Measurements from ENCODE around the gene PTCHD1.

Gene PTCHD1

DNA sequence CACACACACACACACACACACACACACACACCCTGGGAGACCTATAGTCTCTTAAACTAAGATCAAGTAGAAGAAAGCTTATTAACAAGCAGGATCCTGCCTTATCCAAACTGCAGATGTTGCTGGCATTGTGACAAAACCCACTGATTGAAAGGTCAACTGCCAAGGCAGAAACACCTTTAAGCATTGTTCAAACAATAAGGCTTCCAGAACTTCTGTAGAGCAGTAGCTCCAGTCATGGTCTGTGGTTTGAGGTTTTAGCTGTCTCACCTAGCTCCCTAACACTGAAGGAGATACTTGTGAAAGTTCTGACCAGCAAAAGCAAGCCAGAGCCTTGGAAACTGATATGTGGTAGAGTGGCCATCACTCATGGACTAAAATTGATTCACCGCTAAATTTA lies 59.8 kb downstream of the PTCHD1 start:
- H3K4me3 ChIP-seq (ENCODE audit: low read depth, low read length): no peak overlapping the region

DNA sequence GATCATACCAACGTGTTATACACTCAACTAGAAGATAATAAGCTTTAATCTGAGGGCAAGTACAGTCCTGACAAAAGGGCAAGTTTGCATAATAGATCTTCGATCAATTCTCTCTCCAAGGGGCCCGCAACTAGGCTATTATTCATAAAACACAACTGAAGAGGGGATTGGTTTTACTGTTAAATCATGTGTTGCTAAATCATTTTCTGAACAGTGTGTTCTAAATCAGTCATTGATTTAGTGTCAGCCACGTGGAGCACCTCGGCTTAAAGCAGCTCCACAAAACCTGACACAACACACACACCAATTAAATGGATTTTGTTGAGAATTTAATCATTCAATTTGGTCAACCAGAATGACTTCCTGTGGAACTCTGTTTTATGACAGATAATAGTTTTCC lies 61.6 kb downstream of the PTCHD1 start:
- no peak overlapping the region for H3K4me3 ChIP-seq (ENCODE audit: low read depth, low read length)

DNA sequence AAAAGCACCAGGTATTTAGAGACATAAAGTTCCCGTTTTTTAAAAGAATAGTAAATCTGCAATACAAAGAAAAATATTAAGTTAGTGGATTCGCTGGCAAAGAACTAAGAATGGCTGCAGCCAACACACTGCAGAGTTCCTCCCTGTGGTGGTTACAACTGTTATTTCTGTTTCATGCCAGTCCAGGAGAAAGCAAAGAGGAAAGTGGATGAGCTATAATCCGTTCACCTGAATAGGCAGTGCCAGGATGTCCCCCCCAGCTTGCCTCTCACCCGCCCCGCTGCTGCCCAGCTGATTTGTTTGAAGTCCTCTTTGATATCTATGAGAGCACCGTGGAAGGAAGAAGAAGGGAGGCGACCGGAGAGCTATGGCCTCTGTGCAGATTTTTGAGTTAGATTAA lies 63.9 kb downstream of the PTCHD1 start:
- H3K4me3 ChIP-seq (ENCODE audit: low read depth, low read length): no peak overlapping the region

DNA sequence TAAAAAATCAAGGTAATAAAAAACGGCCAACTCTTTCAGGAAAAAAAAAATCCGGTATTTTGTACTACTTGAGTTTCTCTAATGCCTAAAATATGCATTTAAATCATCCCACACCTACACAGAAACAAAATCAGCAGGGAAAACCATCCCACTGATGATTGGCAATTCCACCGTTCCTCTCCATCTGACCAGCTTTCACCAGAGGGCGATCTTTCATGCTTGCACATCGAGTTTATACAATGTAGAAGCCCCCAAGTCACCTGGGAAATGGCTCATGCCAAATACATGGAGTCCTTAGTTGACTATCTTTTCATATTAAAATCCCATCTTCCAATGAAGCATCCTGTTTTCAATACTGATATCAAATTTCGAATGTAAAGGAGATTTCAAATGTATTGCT lies 69.2 kb downstream of the PTCHD1 start:
- H3K4me3 ChIP-seq (ENCODE audit: low read depth, low read length): no peak overlapping the region

DNA sequence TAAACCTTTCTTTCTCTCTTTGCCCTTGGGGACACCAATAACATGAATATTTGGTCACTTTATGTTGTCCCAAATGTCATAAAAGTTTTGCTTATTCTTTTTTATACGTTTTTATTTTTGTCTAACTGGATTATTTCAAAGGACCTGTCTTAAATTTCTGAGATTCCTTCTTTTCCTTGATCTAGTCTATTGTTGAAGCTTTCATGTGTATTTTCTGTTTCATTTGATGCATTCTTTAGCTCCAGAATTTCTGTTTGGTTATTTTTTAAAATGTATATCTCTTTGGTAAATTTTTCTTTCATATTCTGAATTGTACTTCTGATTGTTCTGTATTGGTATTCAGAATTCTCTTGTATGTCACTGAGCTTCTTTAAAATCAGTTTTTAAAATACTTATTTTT lies 88.3 kb downstream of the PTCHD1 start:
- H3K4me3 ChIP-seq (ENCODE audit: low read depth, low read length): no peak overlapping the region

DNA sequence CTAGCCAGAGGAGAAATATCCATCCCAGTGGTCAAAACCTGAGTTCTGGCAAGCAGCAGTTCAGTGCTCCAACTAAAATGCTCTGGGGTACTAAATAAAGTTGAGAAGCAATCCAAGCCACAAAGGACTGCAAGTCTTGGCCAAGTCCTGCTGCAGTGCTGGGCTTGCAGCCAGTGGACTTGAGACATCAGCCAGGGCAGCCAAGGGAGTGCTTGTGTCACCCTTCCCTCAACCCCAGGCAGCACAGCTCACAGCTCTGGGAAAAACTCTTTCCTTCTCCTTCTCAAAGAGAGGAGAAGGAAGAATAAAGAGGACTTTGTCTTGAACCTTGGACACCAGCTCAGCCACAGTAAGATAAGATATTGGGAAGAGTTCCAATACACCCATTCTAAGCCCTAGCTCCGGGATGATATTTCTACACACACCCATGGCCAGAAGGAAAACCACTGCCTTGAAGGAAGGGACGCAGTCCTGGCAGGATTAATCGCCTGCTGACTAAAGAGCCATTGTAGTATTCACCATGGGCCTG lies 99.8 kb downstream of the PTCHD1 start:
- H3K4me3 ChIP-seq (ENCODE audit: low read depth, low read length): no peak overlapping the region

DNA sequence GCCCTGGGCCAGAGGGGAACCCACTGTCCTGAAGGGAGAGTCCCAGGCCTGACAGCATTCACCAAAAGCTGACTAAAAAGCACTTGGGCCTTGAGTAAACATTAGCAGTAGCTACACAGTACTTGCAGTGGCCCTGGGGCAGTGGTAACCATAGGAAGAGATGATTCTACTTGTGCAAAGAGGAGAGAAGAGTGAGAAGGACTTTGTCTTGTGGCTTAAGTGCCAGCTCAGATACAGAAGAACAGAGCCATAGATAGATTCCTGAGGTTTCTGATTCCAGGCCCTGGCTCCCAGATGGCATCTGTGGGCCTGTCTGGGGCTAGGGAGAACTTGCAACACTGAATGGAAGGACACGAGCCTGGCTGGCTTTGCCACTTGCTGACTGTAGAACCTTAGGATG lies 100.5 kb downstream of the PTCHD1 start:
- no peak overlapping the region for H3K4me3 ChIP-seq (ENCODE audit: low read depth, low read length)

DNA sequence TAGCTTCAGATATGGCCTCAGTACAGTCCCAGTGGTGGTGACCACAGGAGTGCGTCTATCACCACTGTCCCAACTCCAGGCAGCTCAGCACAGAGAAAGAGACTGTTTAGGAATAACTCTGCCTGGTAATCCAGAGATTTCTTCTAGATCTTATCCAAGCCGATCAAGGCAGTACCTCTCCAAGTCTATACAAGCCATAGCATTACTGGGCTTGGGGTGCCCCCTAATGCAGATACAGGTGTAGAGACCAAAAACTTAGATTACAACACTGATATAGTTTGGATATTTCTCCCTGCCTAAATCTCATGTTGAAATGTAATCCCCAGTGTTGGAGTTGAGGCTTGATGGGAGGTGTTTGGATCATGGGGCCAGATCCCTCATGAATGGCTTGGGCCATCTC lies 100.9 kb downstream of the PTCHD1 start:
- no peak overlapping the region for H3K4me3 ChIP-seq (ENCODE audit: low read depth, low read length)

DNA sequence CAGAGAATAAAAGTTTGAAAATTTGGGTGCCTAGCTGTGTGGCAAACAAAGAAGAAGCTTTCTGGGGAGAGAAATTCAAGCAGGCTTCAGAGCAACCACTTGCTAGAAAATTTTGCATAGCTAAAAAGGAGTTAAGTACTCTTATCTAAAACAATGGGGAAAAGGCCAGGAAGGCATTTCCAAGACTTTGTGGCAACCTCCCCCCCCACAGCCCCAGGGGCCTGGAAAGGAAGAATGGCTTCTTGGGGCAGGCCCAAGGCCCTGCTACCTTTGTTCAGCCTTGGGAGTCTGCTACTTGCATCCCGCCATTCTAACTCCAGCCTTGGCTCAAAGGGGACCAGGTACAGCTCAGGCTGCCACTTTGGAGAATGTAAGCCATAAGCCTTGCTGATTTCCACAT lies 102.2 kb downstream of the PTCHD1 start:
- H3K4me3 ChIP-seq (ENCODE audit: low read depth, low read length): no peak overlapping the region

DNA sequence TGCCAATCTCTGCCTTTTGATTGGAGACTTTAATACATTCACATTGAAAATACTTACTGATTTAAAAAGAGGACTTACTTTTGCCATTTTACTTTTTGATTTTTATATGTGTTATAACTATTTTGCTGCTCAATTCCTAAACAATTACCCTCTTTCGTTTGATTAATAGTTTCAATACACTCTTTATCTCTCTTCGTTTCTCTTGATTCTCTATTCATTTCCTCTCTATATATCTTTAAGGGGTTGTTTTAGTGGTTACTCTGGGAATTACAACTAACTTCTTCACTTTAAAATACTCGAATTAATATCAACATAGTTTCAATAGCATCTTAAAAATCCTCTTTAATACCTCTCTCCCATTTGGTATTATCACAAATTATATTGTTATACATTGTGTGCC lies 116.6 kb downstream of the PTCHD1 start:
- H3K4me3 ChIP-seq (ENCODE audit: low read depth, low read length): no peak overlapping the region

Measured in iPS-11a (cell line).